Natural killer cell (primary cell): ENCODE data around the gene OXCT1. TPM values are rescaled to one million over a fixed set of nuclear protein-coding genes. Genes with fewer than 3 reads are reported as not detected.

Experiments used
- ATAC-seq, 3 donors: fragments of 150-1000 bp in 2 of 3; fragments of 200-7000 bp in 1 of 3; cut with Tn5 transposase; 1 replicate in 1 of 3; 2 replicates in 2 of 3; pipeline ENCODE4 v1.10.0; 2021; ENCODE audit warnings: mild to moderate bottlenecking in 2 of 3, moderate library complexity in 2 of 3
- DNase-seq, 2 donors: peaks; one replicate each; pipeline versions ENCODE4 v3.0.0 to v3.0.0-alpha.2; 2013 to 2021; ENCODE audit warnings: mixed read lengths in 1 of 2
- H3K27ac ChIP-seq: one replicate; pipeline ENCODE4 v1.5.1; 2013; ENCODE audit warnings: mild to moderate bottlenecking, low read length
- H3K27me3 ChIP-seq: one replicate; pipeline ENCODE4 v1.6.1; 2013; ENCODE audit warnings: low read length; ENCODE audit not compliant: control insufficient read depth, insufficient read depth
- H3K36me3 ChIP-seq: one replicate; pipeline ENCODE4 v1.6.1; 2013; ENCODE audit warnings: low read length; ENCODE audit not compliant: control insufficient read depth, insufficient read depth
- H3K4me1 ChIP-seq: one replicate; pipeline ENCODE4 v1.6.1; 2013; ENCODE audit warnings: low read length; ENCODE audit not compliant: control insufficient read depth, insufficient read depth
- H3K4me3 ChIP-seq: one replicate; pipeline ENCODE4 v1.5.1; 2013; ENCODE audit warnings: low read length
- H3K9me3 ChIP-seq: one replicate; pipeline ENCODE4 v1.6.1; 2013; ENCODE audit warnings: low read length; ENCODE audit not compliant: control insufficient read depth, insufficient read depth
- H3K27ac Mint-ChIP-seq, 2 donors: one replicate each; pipeline ENCODE4 v1.8.0; 2022; ENCODE audit warnings: mild to moderate bottlenecking in 2 of 2, mixed read lengths in 2 of 2, moderate library complexity in 1 of 2
- H3K27me3 Mint-ChIP-seq, 2 donors: one replicate each; pipeline ENCODE4 v1.8.0; 2022; ENCODE audit warnings: low read depth in 2 of 2, mixed read lengths in 2 of 2
- H3K36me3 Mint-ChIP-seq: one replicate; pipeline ENCODE4 v1.8.0; 2022; ENCODE audit warnings: mixed read lengths
- H3K4me1 Mint-ChIP-seq, 2 donors: one replicate each; pipeline ENCODE4 v1.8.0; 2022; ENCODE audit warnings: mixed read lengths in 2 of 2
- H3K4me3 Mint-ChIP-seq: one replicate; pipeline ENCODE4 v1.8.0; 2022; ENCODE audit warnings: mild to moderate bottlenecking, moderate library complexity, mixed read lengths
- H3K9me3 Mint-ChIP-seq, 2 donors: one replicate each; pipeline ENCODE4 v1.8.0; 2022; ENCODE audit warnings: mixed read lengths in 2 of 2
- CTCF ChIP-seq: fragments of 200-600 bp; IDR thresholded peaks from one replicate; pipeline ENCODE4 v1.8.0; 2022; ENCODE audit warnings: antibody characterized with exemption
- WGBS: methylation state at CpG from one replicate; pipeline ENCODE4 v1.1.7; 2013; ENCODE audit warnings: missing lambda C conversion rate; ENCODE audit not compliant: insufficient coverage; 5-methylcytosine and 5-hydroxymethylcytosine counted together
- intact Hi-C: fragments of 100-400 bp; cut with micrococcal nuclease; formaldehyde crosslinking; loops from one replicate; pipeline ENCODE4 v1.14.2; 2022
- total RNA-seq, 4 donors: library from RNA; stranded (reverse); fragments of 120-200 nt in 1 of 4; gene quantifications; one replicate each; pipeline versions ENCODE4 v1.2.3 to v1.2.4, GENCODE V29; 2013 to 2022

The OXCT1 gene
- total RNA-seq, 3 donors from 2014 or later (not counting 1 experiment from before 2014, with no cell fraction given), result 17.1 to 19.9 (median 18.0) TPM

- WGBS, result 65% methylated on average over 3 of the region's 6 CpGs
- Histone ChIP-seq H3K27ac (no peak overlapping the region), H3K9me3 (no peaks in the 10 kb centered on the region), H3K36me3 (peaks cover 19% of the 10 kb centered on the region), H3K4me3 (no peak overlapping the region), H3K4me1 (no peaks in the 10 kb centered on the region), H3K27me3 (no peaks in the 10 kb centered on the region)
- H3K4me3 Mint-ChIP-seq, result no peak overlapping the region
- peak; percentile 76 for TF ChIP-seq CTCF
- peak in 1 of 2 donors; percentile 66 for DNase-seq
- no peaks in the 10 kb centered on the region for H3K36me3 Mint-ChIP-seq
- no peaks in the 10 kb centered on the region for H3K9me3 Mint-ChIP-seq
- H3K27me3 Mint-ChIP-seq, result no peaks in the 10 kb centered on the region
- no peak overlapping the region for H3K27ac Mint-ChIP-seq
- peak; percentile 59 to 81 (median 71) for ATAC-seq
- no peaks in the 10 kb centered on the region for H3K4me1 Mint-ChIP-seq
- intact Hi-C loops, result no loop called here
Observed at GRCh38 chr5:41843456-41844370, 26.5 kb downstream of the OXCT1 start.

- no peak for TF ChIP-seq CTCF
- no peaks in the 10 kb centered on the region for H3K27me3 Mint-ChIP-seq
- H3K36me3 ChIP-seq, result peaks cover 22% of the 10 kb centered on the region
- H3K4me1 Mint-ChIP-seq, result no peaks in the 10 kb centered on the region
- H3K4me3 Mint-ChIP-seq, result no peak overlapping the region
- H3K27me3 ChIP-seq, result no peaks in the 10 kb centered on the region
- no peaks in the 10 kb centered on the region for H3K9me3 Mint-ChIP-seq
- intact Hi-C loops, result no loop called here
- H3K36me3 Mint-ChIP-seq, result no peaks in the 10 kb centered on the region
- no peak overlapping the region for H3K27ac Mint-ChIP-seq
- DNase-seq (no peak), ATAC-seq (no peak)
- no peaks in the 10 kb centered on the region for H3K9me3 ChIP-seq
- H3K27ac ChIP-seq, result no peak overlapping the region
- no peaks in the 10 kb centered on the region for H3K4me1 ChIP-seq
- no peak overlapping the region for H3K4me3 ChIP-seq
Observed at GRCh38 chr5:41842777-41843176, 27.4 kb downstream of the OXCT1 start.

GRCh38 chr5:41841325-41841724, 28.9 kb downstream of the OXCT1 start:
- DNase-seq (no peak), ATAC-seq (no peak)
- Histone ChIP-seq H3K27ac (no peak overlapping the region), H3K4me3 (no peak overlapping the region), H3K4me1 (no peaks in the 10 kb centered on the region), H3K27me3 (no peaks in the 10 kb centered on the region), H3K36me3 (peaks cover 24% of the 10 kb centered on the region), H3K9me3 (no peaks in the 10 kb centered on the region)
- Mint-ChIP-seq H3K9me3 (no peaks in the 10 kb centered on the region), H3K4me1 (no peaks in the 10 kb centered on the region), H3K27ac (no peak overlapping the region), H3K4me3 (no peak overlapping the region), H3K36me3 (no peaks in the 10 kb centered on the region), H3K27me3 (no peaks in the 10 kb centered on the region)
- 100% methylated on average over 3 of the region's 4 CpGs for WGBS
- intact Hi-C loops, result no loop called here
- no peak for TF ChIP-seq CTCF
